IMR-90 (cell line): ENCODE results near the gene ACADSB. TPM values are rescaled to one million over a fixed set of nuclear protein-coding genes. Genes with fewer than 3 reads are reported as not detected.

Source experiments
- ATAC-seq: fragments of 200-7000 bp; cut with Tn5 transposase; 2 replicates; pipeline ENCODE4 v1.9.1; 2020; ENCODE audit warnings: low read depth, mild to moderate bottlenecking, moderate library complexity
- BruUV-seq: library from RNA; stranded (reverse); fragments of 400-500 nt; replicated peaks from 2 replicates; lab custom pipeline; 2021; lab: Mats Ljungman, UMichigan
- CTCF ChIA-PET: fragments of 300-600 bp; formaldehyde crosslinking; extraction: SDS; loops from one replicate; lab custom pipeline; 2021; ENCODE audit warnings: antibody characterized with exemption; lab: Yijun Ruan, JAX
- POLR2A ChIA-PET: fragments of 300-600 bp; sonication (Branson Sonifier 250); formaldehyde crosslinking; loops from one replicate; lab custom pipeline; 2022; ENCODE audit warnings: antibody characterized with exemption; ENCODE audit not compliant: unreplicated experiment; lab: Charles Lee
- DNase-seq: peaks from one replicate; pipeline ENCODE4 v3.0.0; 2013
- H2AFZ ChIP-seq: replicated peaks from 2 replicates; pipeline ENCODE3; 2013; ENCODE audit warnings: low read length, mild to moderate bottlenecking; ENCODE audit not compliant: poor library complexity
- H2AK5ac ChIP-seq: 2 replicates; pipeline ENCODE4 v1.6.1; 2013; ENCODE audit warnings: low read depth, low read length, inconsistent platforms
- H2AK9ac ChIP-seq: replicated peaks from 2 replicates; pipeline ENCODE3; 2013; ENCODE audit warnings: mild to moderate bottlenecking, low read depth, low read length, moderate library complexity; ENCODE audit not compliant: poor library complexity
- H2BK120ac ChIP-seq: 2 replicates; pipeline ENCODE4 v1.6.1; 2013; ENCODE audit warnings: low read depth, low read length, inconsistent platforms
- H2BK15ac ChIP-seq: 3 replicates; pipeline ENCODE4 v1.6.1; 2013; ENCODE audit warnings: low read depth, low read length, inconsistent platforms
- H2BK20ac ChIP-seq: 2 replicates; pipeline ENCODE4 v1.6.1; 2013; ENCODE audit warnings: low read depth, mild to moderate bottlenecking, inconsistent platforms, low read length, moderate library complexity
- H2BK5ac ChIP-seq: 2 replicates; pipeline ENCODE4 v1.6.1; 2013; ENCODE audit warnings: mild to moderate bottlenecking, low read depth, low read length, inconsistent platforms; ENCODE audit not compliant: poor library complexity, severe bottlenecking
- H3K14ac ChIP-seq: replicated peaks from 2 replicates; pipeline ENCODE4 v1.6.1; 2013; ENCODE audit warnings: low read depth, low read length, inconsistent platforms
- H3K18ac ChIP-seq: 2 replicates; pipeline ENCODE4 v1.6.1; 2013; ENCODE audit warnings: low read depth, low read length, control low read depth
- H3K23ac ChIP-seq: 2 replicates; pipeline ENCODE4 v1.6.1; 2013; ENCODE audit warnings: low read depth, low read length, inconsistent platforms
- H3K27ac ChIP-seq: 2 replicates; pipeline ENCODE4 v1.5.1; 2013; ENCODE audit warnings: mild to moderate bottlenecking, control low read depth, low read length; ENCODE audit not compliant: insufficient read depth
- H3K27me3 ChIP-seq: 2 replicates; pipeline ENCODE4 v1.6.1; 2013; ENCODE audit warnings: low read length; ENCODE audit not compliant: control insufficient read depth, insufficient read depth
- H3K36me3 ChIP-seq: 2 replicates; pipeline ENCODE4 v1.6.1; 2013; ENCODE audit warnings: low read length, mixed read lengths; ENCODE audit not compliant: control insufficient read depth, insufficient read depth
- H3K4ac ChIP-seq: 2 replicates; pipeline ENCODE4 v1.6.1; 2013; ENCODE audit warnings: low read depth, low read length, inconsistent platforms
- H3K4me1 ChIP-seq: 2 replicates; pipeline ENCODE4 v1.6.1; 2013; ENCODE audit warnings: low read length, mixed read lengths; ENCODE audit not compliant: control insufficient read depth, insufficient read depth
- H3K4me2 ChIP-seq: 2 replicates; pipeline ENCODE4 v1.6.1; 2013; ENCODE audit warnings: low read depth, mild to moderate bottlenecking, control low read depth, low read length, moderate library complexity
- H3K4me3 ChIP-seq: 2 replicates; pipeline ENCODE4 v1.5.1; 2013; ENCODE audit warnings: low read depth, mild to moderate bottlenecking, control low read depth, low read length, moderate library complexity; ENCODE audit not compliant: insufficient read depth
- H3K56ac ChIP-seq: 2 replicates; pipeline ENCODE4 v1.6.1; 2013; ENCODE audit warnings: low read length, inconsistent platforms; ENCODE audit not compliant: insufficient read depth; ENCODE audit errors: extremely low read depth
- H3K79me1 ChIP-seq, 2 experiments: 2 replicates each; pipeline ENCODE4 v1.6.1; 2013; ENCODE audit warnings: low read length in 2 of 2, inconsistent platforms in 1 of 2, low read depth in 1 of 2
- H3K9ac ChIP-seq: 2 replicates; pipeline ENCODE4 v1.6.1; 2013; ENCODE audit warnings: low read depth, low read length, control low read depth
- H3K9me1 ChIP-seq: 2 replicates; pipeline ENCODE4 v1.6.1; 2013; ENCODE audit warnings: low read length, inconsistent platforms; ENCODE audit not compliant: insufficient read depth
- H3K9me3 ChIP-seq: 2 replicates; pipeline ENCODE4 v1.6.1; 2013; ENCODE audit warnings: low read length; ENCODE audit not compliant: control insufficient read depth, insufficient read depth
- H4K20me1 ChIP-seq: 2 replicates; pipeline ENCODE4 v1.6.1; 2013; ENCODE audit warnings: low read length, inconsistent platforms; ENCODE audit not compliant: insufficient read depth
- H4K5ac ChIP-seq: 2 replicates; pipeline ENCODE4 v1.6.1; 2013; ENCODE audit warnings: mild to moderate bottlenecking, low read depth, low read length, control low read depth
- H4K8ac ChIP-seq, 2 experiments: 2 replicates each; pipeline ENCODE4 v1.6.1; 2013; ENCODE audit warnings: low read depth in 2 of 2, low read length in 2 of 2, control low read depth in 1 of 2, inconsistent platforms in 1 of 2
- H4K91ac ChIP-seq: 2 replicates; pipeline ENCODE4 v1.6.1; 2013; ENCODE audit warnings: low read depth, low read length, inconsistent platforms; ENCODE audit not compliant: insufficient read depth
- BHLHE40 ChIP-seq: fragments of 150-350 bp; IDR thresholded peaks from 2 replicates; pipeline ENCODE4 v1.6.1; 2016; ENCODE audit warnings: mild to moderate bottlenecking, low read depth, low read length
- CTCF ChIP-seq: conservative IDR thresholded peaks from 2 replicates; pipeline ENCODE4 v1.5.1; 2012; ENCODE audit warnings: mild to moderate bottlenecking, low read depth, low read length, improper control_type of control experiment
- ELK1 ChIP-seq: fragments of 150-350 bp; IDR thresholded peaks from 2 replicates; pipeline ENCODE4 v1.6.1; 2016; ENCODE audit warnings: low read depth, mild to moderate bottlenecking, low read length, moderate library complexity, borderline replicate concordance
- MAFK ChIP-seq: IDR thresholded peaks from 2 replicates; pipeline ENCODE4 v1.6.1; 2012; ENCODE audit warnings: low read depth, low read length, improper control_type of control experiment
- MXI1 ChIP-seq: IDR thresholded peaks from 2 replicates; pipeline ENCODE4 v1.6.1; 2012; ENCODE audit warnings: low read depth, mild to moderate bottlenecking, low read length, moderate library complexity, borderline replicate concordance
- NFE2L2 ChIP-seq: fragments of 150-350 bp; IDR thresholded peaks from 2 replicates; pipeline ENCODE4 v1.6.1; 2016; ENCODE audit warnings: low read depth, mild to moderate bottlenecking, low read length
- POLR2A ChIP-seq: IDR thresholded peaks from 2 replicates; pipeline ENCODE4 v1.6.1; 2012; ENCODE audit warnings: mild to moderate bottlenecking, low read depth, low read length
- RCOR1 ChIP-seq: IDR thresholded peaks from 2 replicates; pipeline ENCODE4 v1.6.1; 2012; ENCODE audit warnings: mild to moderate bottlenecking, low read length, improper control_type of control experiment; ENCODE audit not compliant: insufficient replicate concordance
- RFX5 ChIP-seq: IDR thresholded peaks from 2 replicates; pipeline ENCODE4 v1.8.0; 2012; ENCODE audit warnings: low read depth, mild to moderate bottlenecking, low read length, moderate library complexity
- USF2 ChIP-seq: fragments of 150-350 bp; IDR thresholded peaks from 2 replicates; pipeline ENCODE4 v1.6.1; 2017; ENCODE audit warnings: mild to moderate bottlenecking, antibody characterized with exemption, low read length, low read depth
- WGBS, 2 experiments: methylation state at CpG; one replicate each; pipeline versions ENCODE4 v1.1.5 to v1.1.7; 2013; ENCODE audit warnings: missing lambda C conversion rate in 2 of 2; ENCODE audit not compliant: insufficient read length in 1 of 2; ENCODE audit errors: extremely low coverage in 2 of 2; 5-methylcytosine and 5-hydroxymethylcytosine counted together
- dilution Hi-C: fragments of 300-500 bp; cut with HindIII; formaldehyde crosslinking; loops from one replicate; pipeline ENCODE4 v1.14.3; 2018; ENCODE audit warnings: low sequenced_read_pairs; ENCODE audit not compliant: unreplicated experiment
- in situ Hi-C: fragments of 300-500 bp; cut with MboI; formaldehyde crosslinking; loops from 3 replicates; pipeline ENCODE4 v1.14.3; 2019; ENCODE audit warnings: low sequenced_read_pairs, inconsistent platforms, mixed read lengths
- intact Hi-C: fragments of 100-400 bp; cut with micrococcal nuclease; formaldehyde crosslinking; loops from 2 replicates; pipeline ENCODE4 v1.10.0; 2022
- polyA plus RNA-seq, 3 experiments: library from polyadenylated mRNA; depleted of rRNA; stranded (reverse); fragments of >200 nt; gene quantifications; 2 replicates each; pipeline ENCODE4 v1.2.3, GENCODE V29; 2012; ENCODE audit warnings: low replicate concordance in 1 of 3
- total RNA-seq: library from RNA; depleted of rRNA; stranded (reverse); fragments of >200 nt; gene quantifications from 2 replicates; pipeline ENCODE4 v1.2.3, GENCODE V29; 2012

Gene ACADSB
- total and polyA plus RNA-seq, 2 of the 4 experiments (the other 2 are of a cell fraction), result 6.2 to 10.6 TPM

GRCh38 chr10:123069246-123069986 is 60.6 kb downstream of the ACADSB start:
- H3K4ac ChIP-seq, result no peak overlapping the region
- no peaks in the 10 kb centered on the region for H3K9me3 ChIP-seq
- DNase-seq (no peak), ATAC-seq (no peak)
- ChIA-PET POLR2A (no interaction called here), CTCF (no interaction called here)
- no peak overlapping the region for H2BK15ac ChIP-seq
- H3K9ac ChIP-seq, result no peak overlapping the region
- H3K4me3 ChIP-seq, result no peak overlapping the region
- no peaks in the 10 kb centered on the region for H3K79me1 ChIP-seq
- no peak overlapping the region for H4K8ac ChIP-seq
- no peak overlapping the region for H3K23ac ChIP-seq
- dilution Hi-C loops, result no loop called here
- no peak overlapping the region for H4K5ac ChIP-seq
- H3K56ac ChIP-seq, result no peak overlapping the region
- no peak overlapping the region for H3K14ac ChIP-seq
- no peak overlapping the region for H2BK5ac ChIP-seq
- H2BK120ac ChIP-seq, result no peak overlapping the region
- no peaks in the 10 kb centered on the region for H4K20me1 ChIP-seq
- no peak overlapping the region for H3K27ac ChIP-seq
- BruUV-seq, result no TSS peak
- in situ Hi-C loops, result no loop called here
- H2AK5ac ChIP-seq, result no peak overlapping the region
- no peaks in the 10 kb centered on the region for H3K9me1 ChIP-seq
- no peak overlapping the region for H2AFZ ChIP-seq
- no peak overlapping the region for H4K91ac ChIP-seq
- WGBS, 2 experiments, result no CpG with 5 or more reads among the region's 8 CpGs
- no peak overlapping the region for H2AK9ac ChIP-seq
- TF ChIP-seq ELK1, result no peak
- TF ChIP-seq NFE2L2, result no peak
- no peak for TF ChIP-seq CTCF
- TF ChIP-seq RFX5, result no peak
- TF ChIP-seq MAFK, result no peak
- TF ChIP-seq POLR2A, result no peak
- TF ChIP-seq BHLHE40, result no peak
- no peak for TF ChIP-seq USF2
- no peak for TF ChIP-seq RCOR1
- no peak for TF ChIP-seq MXI1
- no peak overlapping the region for H3K4me2 ChIP-seq
- no peaks in the 10 kb centered on the region for H3K36me3 ChIP-seq
- no peaks in the 10 kb centered on the region for H3K4me1 ChIP-seq
- no peaks in the 10 kb centered on the region for H3K27me3 ChIP-seq
- intact Hi-C loops, result no loop called here
- no peak overlapping the region for H2BK20ac ChIP-seq
- H3K18ac ChIP-seq, result no peak overlapping the region
